OCI-LY3 (cell line): ENCODE results near the gene CDH8.

Experiments used
- CTCF ChIP-seq: fragments of 200-600, 300-600 bp; sonication (generic); IDR thresholded peaks from 2 replicates; pipeline ENCODE4 v1.5.1; 2014; ENCODE audit warnings: antibody characterized with exemption, low read length, low read depth
- EZH2phosphoT487 ChIP-seq: fragments of 200-600 bp; shearing (Covaris generic); IDR thresholded peaks from 2 replicates; pipeline ENCODE4 v1.6.1; 2018; ENCODE audit warnings: antibody characterized with exemption, mixed run types, low read depth

GRCh38 chr16:62064173-62064572 lies 27.9 kb upstream of the CDH8 start:
- TF ChIP-seq CTCF (no peak), EZH2phosphoT487 (no peak)
